ENCODE results near the gene NDFIP1. TPM values are rescaled to one million over a fixed set of nuclear protein-coding genes. Genes with fewer than 3 reads are reported as not detected.
"Not testable (repeated sequence)": the region's sequence is repeated elsewhere in the genome, so short reads cannot be mapped to it uniquely, and the experiment has no call there.

NDFIP1 gene
- total and polyA plus RNA-seq, 5 donors from 2014 or later: 68.2 to 109 (median 80.5) TPM

- H3K27ac Mint-ChIP-seq: no peak overlapping the region
- Histone ChIP-seq H3K9me3 (ENCODE audit: control insufficient read depth in 2 of 2, low read length in 2 of 2) (no peaks in the 10 kb centered on the region), H3K27me3 (ENCODE audit: control insufficient read depth, insufficient read depth, low read length) (no peaks in the 10 kb centered on the region), H3K4me3 (ENCODE audit: low read depth, low read length) (no peak overlapping the region), H3K4me1 (ENCODE audit: control insufficient read depth, insufficient read depth, low read length, poor library complexity, severe bottlenecking) (no peaks in the 10 kb centered on the region), H3K27ac (ENCODE audit: insufficient read depth, low read length, poor library complexity, severe bottlenecking) (no peak overlapping the region), H3K36me3 (ENCODE audit: control insufficient read depth, insufficient read depth, low read length) (peaks cover 62% of the 10 kb centered on the region)
- H3K9me3 Mint-ChIP-seq: no peaks in the 10 kb centered on the region
- no peak for DNase-seq
- no peaks in the 10 kb centered on the region for H3K27me3 Mint-ChIP-seq
- peaks cover 5 to 13% (median 10%) of the 10 kb centered on the region in 4 donors for H3K4me1 Mint-ChIP-seq
- no peak overlapping the region for H3K4me3 Mint-ChIP-seq
- ATAC-seq (ENCODE audit: low read depth in 2 of 2): no peak
- peaks cover 23% of the 10 kb centered on the region for H3K36me3 Mint-ChIP-seq
These were observed 43.8 kb downstream of the NDFIP1 start for GRCh38 chr5:142152384-142152732.

- peaks cover 49% of the 10 kb centered on the region for H3K36me3 ChIP-seq (ENCODE audit: control insufficient read depth, insufficient read depth, low read length)
- Mint-ChIP-seq H3K9me3 (no peaks in the 10 kb centered on the region), H3K27me3 (no peaks in the 10 kb centered on the region), H3K27ac (peak overlapping the region in 1 of 3 donors; percentile 32), H3K36me3 (peaks cover 15% of the 10 kb centered on the region), H3K4me3 (no peak overlapping the region), H3K4me1 (peaks cover 5 to 13% (median 9%) of the 10 kb centered on the region in 4 donors)
- no peaks in the 10 kb centered on the region for H3K27me3 ChIP-seq (ENCODE audit: control insufficient read depth, insufficient read depth, low read length)
- no peak overlapping the region for H3K4me3 ChIP-seq (ENCODE audit: low read depth, low read length)
- no peak overlapping the region for H3K27ac ChIP-seq (ENCODE audit: insufficient read depth, low read length, poor library complexity, severe bottlenecking)
- DNase-seq (no peak), ATAC-seq (ENCODE audit: low read depth in 2 of 2) (no peak)
- no peaks in the 10 kb centered on the region for H3K9me3 ChIP-seq (ENCODE audit: control insufficient read depth in 2 of 2, low read length in 2 of 2)
- H3K4me1 ChIP-seq (ENCODE audit: control insufficient read depth, insufficient read depth, low read length, poor library complexity, severe bottlenecking): no peaks in the 10 kb centered on the region
These were observed 45.3 kb downstream of the NDFIP1 start for GRCh38 chr5:142153674-142154448.

DNA sequence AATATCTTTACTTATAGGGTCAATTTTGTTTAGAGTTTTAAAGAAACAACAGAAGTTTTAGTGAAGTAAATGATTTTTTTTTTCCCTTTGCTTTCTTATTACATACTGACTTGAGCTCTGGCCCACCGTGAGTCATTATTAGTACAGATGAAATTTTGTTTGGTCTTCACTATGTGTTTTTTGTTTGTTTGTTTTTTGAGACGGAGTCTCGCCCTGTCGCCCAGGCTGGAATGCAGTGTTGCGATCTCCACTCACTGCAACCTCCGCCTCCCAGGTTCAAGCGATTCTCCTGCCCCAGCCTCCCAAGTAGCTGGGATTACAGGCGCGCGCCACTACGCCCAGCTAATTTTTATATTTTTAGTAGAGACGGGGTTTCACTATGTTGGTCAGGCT is 45.9 kb downstream of the NDFIP1 start:
- not testable (repeated sequence) for ATAC-seq (ENCODE audit: low read depth in 2 of 2); H3K4me3 Mint-ChIP-seq; H3K27ac Mint-ChIP-seq; H3K4me3 ChIP-seq (ENCODE audit: low read depth, low read length); H3K27me3 ChIP-seq (ENCODE audit: control insufficient read depth, insufficient read depth, low read length); H3K9me3 Mint-ChIP-seq; H3K27ac ChIP-seq (ENCODE audit: insufficient read depth, low read length, poor library complexity, severe bottlenecking); H3K4me1 ChIP-seq (ENCODE audit: control insufficient read depth, insufficient read depth, low read length, poor library complexity, severe bottlenecking); H3K9me3 ChIP-seq (ENCODE audit: control insufficient read depth in 2 of 2, low read length in 2 of 2); H3K27me3 Mint-ChIP-seq; DNase-seq
- Mint-ChIP-seq H3K36me3 (peaks cover 15% of the 10 kb centered on the region), H3K4me1 (peaks cover 5 to 13% (median 9%) of the 10 kb centered on the region in 4 donors)
- H3K36me3 ChIP-seq (ENCODE audit: control insufficient read depth, insufficient read depth, low read length): peaks cover 43% of the 10 kb centered on the region

- Mint-ChIP-seq H3K4me1 (peaks cover 0 to 13% (median 10%) of the 10 kb centered on the region in 4 donors), H3K27me3 (no peaks in the 10 kb centered on the region), H3K36me3 (peaks cover 5% of the 10 kb centered on the region), H3K4me3 (no peak overlapping the region), H3K9me3 (no peaks in the 10 kb centered on the region), H3K27ac (peak overlapping the region in 1 of 3 donors; percentile 38)
- H3K9me3 ChIP-seq (ENCODE audit: control insufficient read depth in 2 of 2, low read length in 2 of 2): no peaks in the 10 kb centered on the region
- H3K36me3 ChIP-seq (ENCODE audit: control insufficient read depth, insufficient read depth, low read length): peaks cover 25% of the 10 kb centered on the region
- no peaks in the 10 kb centered on the region for H3K27me3 ChIP-seq (ENCODE audit: control insufficient read depth, insufficient read depth, low read length)
- DNase-seq: no peak
- no peak overlapping the region for H3K27ac ChIP-seq (ENCODE audit: insufficient read depth, low read length, poor library complexity, severe bottlenecking)
- H3K4me1 ChIP-seq (ENCODE audit: control insufficient read depth, insufficient read depth, low read length, poor library complexity, severe bottlenecking): no peaks in the 10 kb centered on the region
- no peak for ATAC-seq (ENCODE audit: low read depth in 2 of 2)
- H3K4me3 ChIP-seq (ENCODE audit: low read depth, low read length): no peak overlapping the region
These were observed 48.4 kb downstream of the NDFIP1 start for GRCh38 chr5:142156839-142157463.

- Histone ChIP-seq H3K9me3 (ENCODE audit: control insufficient read depth in 2 of 2, low read length in 2 of 2) (no peaks in the 10 kb centered on the region), H3K27ac (ENCODE audit: insufficient read depth, low read length, poor library complexity, severe bottlenecking) (no peak overlapping the region), H3K36me3 (ENCODE audit: control insufficient read depth, insufficient read depth, low read length) (peaks cover 8% of the 10 kb centered on the region), H3K4me3 (ENCODE audit: low read depth, low read length) (no peak overlapping the region), H3K4me1 (ENCODE audit: control insufficient read depth, insufficient read depth, low read length, poor library complexity, severe bottlenecking) (no peaks in the 10 kb centered on the region), H3K27me3 (ENCODE audit: control insufficient read depth, insufficient read depth, low read length) (no peaks in the 10 kb centered on the region)
- ATAC-seq (ENCODE audit: low read depth in 2 of 2) (no peak), DNase-seq (no peak)
- Mint-ChIP-seq H3K27ac (no peak overlapping the region), H3K4me1 (peaks cover 0 to 14% (median 11%) of the 10 kb centered on the region in 4 donors), H3K27me3 (no peaks in the 10 kb centered on the region), H3K9me3 (no peaks in the 10 kb centered on the region), H3K4me3 (no peak overlapping the region), H3K36me3 (no peaks in the 10 kb centered on the region)
These were observed 50.8 kb downstream of the NDFIP1 start for GRCh38 chr5:142159354-142159753.

GRCh38 chr5:142164315-142164714 is 55.7 kb downstream of the NDFIP1 start:
- no peak overlapping the region for H3K27ac ChIP-seq (ENCODE audit: insufficient read depth, low read length, poor library complexity, severe bottlenecking)
- no peaks in the 10 kb centered on the region for H3K36me3 Mint-ChIP-seq
- H3K4me3 Mint-ChIP-seq: no peak overlapping the region
- H3K4me1 Mint-ChIP-seq: peaks cover 0 to 16% (median 8%) of the 10 kb centered on the region in 4 donors
- H3K27me3 Mint-ChIP-seq: no peaks in the 10 kb centered on the region
- H3K9me3 Mint-ChIP-seq: no peaks in the 10 kb centered on the region
- no peaks in the 10 kb centered on the region for H3K9me3 ChIP-seq (ENCODE audit: control insufficient read depth in 2 of 2, low read length in 2 of 2)
- no peak overlapping the region for H3K4me3 ChIP-seq (ENCODE audit: low read depth, low read length)
- peak overlapping the region in 1 of 3 donors; percentile 32 for H3K27ac Mint-ChIP-seq
- ATAC-seq (ENCODE audit: low read depth in 2 of 2) (no peak), DNase-seq (no peak)
- H3K36me3 ChIP-seq (ENCODE audit: control insufficient read depth, insufficient read depth, low read length): no peaks in the 10 kb centered on the region
- H3K27me3 ChIP-seq (ENCODE audit: control insufficient read depth, insufficient read depth, low read length): no peaks in the 10 kb centered on the region
- no peaks in the 10 kb centered on the region for H3K4me1 ChIP-seq (ENCODE audit: control insufficient read depth, insufficient read depth, low read length, poor library complexity, severe bottlenecking)

GRCh38 chr5:142166754-142167153 is 58.2 kb downstream of the NDFIP1 start:
- no peaks in the 10 kb centered on the region for H3K9me3 ChIP-seq (ENCODE audit: control insufficient read depth in 2 of 2, low read length in 2 of 2)
- Mint-ChIP-seq H3K36me3 (peaks cover 3% of the 10 kb centered on the region), H3K27me3 (peaks cover 4% of the 10 kb centered on the region), H3K27ac (no peak overlapping the region), H3K4me1 (peaks cover 0 to 10% (median under 1%) of the 10 kb centered on the region in 4 donors), H3K9me3 (no peaks in the 10 kb centered on the region), H3K4me3 (no peak overlapping the region)
- no peaks in the 10 kb centered on the region for H3K4me1 ChIP-seq (ENCODE audit: control insufficient read depth, insufficient read depth, low read length, poor library complexity, severe bottlenecking)
- H3K4me3 ChIP-seq (ENCODE audit: low read depth, low read length): no peak overlapping the region
- no peak overlapping the region for H3K27ac ChIP-seq (ENCODE audit: insufficient read depth, low read length, poor library complexity, severe bottlenecking)
- ATAC-seq (ENCODE audit: low read depth in 2 of 2) (no peak), DNase-seq (no peak)
- no peaks in the 10 kb centered on the region for H3K27me3 ChIP-seq (ENCODE audit: control insufficient read depth, insufficient read depth, low read length)
- no peaks in the 10 kb centered on the region for H3K36me3 ChIP-seq (ENCODE audit: control insufficient read depth, insufficient read depth, low read length)

GRCh38 chr5:142167458-142167857 is 58.9 kb downstream of the NDFIP1 start:
- ATAC-seq (ENCODE audit: low read depth in 2 of 2) (no peak), DNase-seq (no peak)
- Histone ChIP-seq H3K27ac (ENCODE audit: insufficient read depth, low read length, poor library complexity, severe bottlenecking) (no peak overlapping the region), H3K9me3 (ENCODE audit: control insufficient read depth in 2 of 2, low read length in 2 of 2) (no peaks in the 10 kb centered on the region), H3K4me1 (ENCODE audit: control insufficient read depth, insufficient read depth, low read length, poor library complexity, severe bottlenecking) (no peaks in the 10 kb centered on the region), H3K27me3 (ENCODE audit: control insufficient read depth, insufficient read depth, low read length) (no peaks in the 10 kb centered on the region), H3K4me3 (ENCODE audit: low read depth, low read length) (no peak overlapping the region), H3K36me3 (ENCODE audit: control insufficient read depth, insufficient read depth, low read length) (no peaks in the 10 kb centered on the region)
- Mint-ChIP-seq H3K36me3 (peaks cover 3% of the 10 kb centered on the region), H3K4me1 (peaks cover 0 to 9% (median under 1%) of the 10 kb centered on the region in 4 donors), H3K27me3 (peaks cover 4% of the 10 kb centered on the region), H3K27ac (no peak overlapping the region), H3K4me3 (no peak overlapping the region), H3K9me3 (no peaks in the 10 kb centered on the region)

Measured in CD4-positive, CD25-positive, alpha-beta regulatory T cell (primary cell).